Rectal smooth muscle tissue (tissue), 1 donor: ENCODE measurements around the gene WNT5B.

ENCODE experiments used
- H3K27ac ChIP-seq: one replicate; pipeline ENCODE4 v1.7.0; 2013; ENCODE audit warnings: low read depth, low read length, inconsistent platforms
- H3K27me3 ChIP-seq: one replicate; pipeline ENCODE4 v1.7.0; 2013; ENCODE audit warnings: low read length; ENCODE audit not compliant: control insufficient read depth, insufficient read depth
- H3K36me3 ChIP-seq: one replicate; pipeline ENCODE4 v1.7.0; 2013; ENCODE audit warnings: low read length; ENCODE audit not compliant: control insufficient read depth, insufficient read depth
- H3K4me1 ChIP-seq: one replicate; pipeline ENCODE4 v1.7.0; 2013; ENCODE audit warnings: low read length; ENCODE audit not compliant: control insufficient read depth, insufficient read depth
- H3K4me3 ChIP-seq: one replicate; pipeline ENCODE4 v1.7.0; 2013; ENCODE audit warnings: low read length
- H3K9ac ChIP-seq: one replicate; pipeline ENCODE4 v1.7.0; 2013; ENCODE audit warnings: low read length

WNT5B gene

GRCh38 chr12:1638203-1638602 lies 9.2 kb downstream of the WNT5B start:
- Histone ChIP-seq H3K4me3 (no peak overlapping the region), H3K36me3 (no peaks in the 10 kb centered on the region), H3K27ac (no peak overlapping the region), H3K4me1 (peaks cover 7% of the 10 kb centered on the region), H3K9ac (no peak overlapping the region), H3K27me3 (no peaks in the 10 kb centered on the region)

GRCh38 chr12:1639538-1639937 lies 10.5 kb downstream of the WNT5B start:
- Histone ChIP-seq H3K4me3 (no peak overlapping the region), H3K4me1 (peaks cover 12% of the 10 kb centered on the region), H3K27me3 (no peaks in the 10 kb centered on the region), H3K27ac (no peak overlapping the region), H3K36me3 (no peaks in the 10 kb centered on the region), H3K9ac (no peak overlapping the region)

- H3K27me3 ChIP-seq: no peaks in the 10 kb centered on the region
- H3K27ac ChIP-seq: no peak overlapping the region
- H3K9ac ChIP-seq: no peak overlapping the region
- no peak overlapping the region for H3K4me3 ChIP-seq
- peaks cover 13% of the 10 kb centered on the region for H3K4me1 ChIP-seq
- H3K36me3 ChIP-seq: no peaks in the 10 kb centered on the region
Measured at GRCh38 chr12:1640328-1641234, 11.6 kb downstream of the WNT5B start.

GRCh38 chr12:1642513-1642912 lies 13.5 kb downstream of the WNT5B start:
- no peak overlapping the region for H3K9ac ChIP-seq
- H3K27me3 ChIP-seq: no peaks in the 10 kb centered on the region
- H3K36me3 ChIP-seq: peaks cover 4% of the 10 kb centered on the region
- H3K4me3 ChIP-seq: no peak overlapping the region
- no peak overlapping the region for H3K27ac ChIP-seq
- H3K4me1 ChIP-seq: peaks cover 13% of the 10 kb centered on the region

GRCh38 chr12:1643043-1643442 lies 14.0 kb downstream of the WNT5B start:
- Histone ChIP-seq H3K27me3 (no peaks in the 10 kb centered on the region), H3K4me1 (peaks cover 13% of the 10 kb centered on the region), H3K4me3 (no peak overlapping the region), H3K9ac (no peak overlapping the region), H3K27ac (no peak overlapping the region), H3K36me3 (peaks cover 4% of the 10 kb centered on the region)

- H3K36me3 ChIP-seq: peaks cover 4% of the 10 kb centered on the region
- H3K27me3 ChIP-seq: no peaks in the 10 kb centered on the region
- H3K4me3 ChIP-seq: no peak overlapping the region
- H3K4me1 ChIP-seq: peaks cover 14% of the 10 kb centered on the region
- H3K27ac ChIP-seq: peak overlapping the region; percentile 30
- H3K9ac ChIP-seq: no peak overlapping the region
Measured at GRCh38 chr12:1643905-1644533, 15.0 kb downstream of the WNT5B start.

- no peaks in the 10 kb centered on the region for H3K27me3 ChIP-seq
- H3K36me3 ChIP-seq: peaks cover 4% of the 10 kb centered on the region
- H3K9ac ChIP-seq: no peak overlapping the region
- H3K4me1 ChIP-seq: peaks cover 20% of the 10 kb centered on the region
- no peak overlapping the region for H3K4me3 ChIP-seq
- H3K27ac ChIP-seq: peak overlapping the region; percentile 71
Measured at GRCh38 chr12:1644534-1645438, 15.8 kb downstream of the WNT5B start.

GRCh38 chr12:1645819-1646218 lies 16.8 kb downstream of the WNT5B start:
- Histone ChIP-seq H3K4me3 (no peak overlapping the region), H3K9ac (no peak overlapping the region), H3K4me1 (peaks cover 31% of the 10 kb centered on the region)

GRCh38 chr12:1646569-1647284 lies 17.7 kb downstream of the WNT5B start:
- Histone ChIP-seq H3K27ac (no peak overlapping the region), H3K27me3 (no peaks in the 10 kb centered on the region), H3K4me3 (no peak overlapping the region), H3K4me1 (peaks cover 38% of the 10 kb centered on the region), H3K9ac (no peak overlapping the region), H3K36me3 (peaks cover 4% of the 10 kb centered on the region)

More at GRCh38 chr12:1645819-1646218, 16.8 kb downstream of the WNT5B start:
- H3K36me3 ChIP-seq: peaks cover 4% of the 10 kb centered on the region
- H3K27ac ChIP-seq: peak overlapping the region; percentile 14
- no peaks in the 10 kb centered on the region for H3K27me3 ChIP-seq

GRCh38 chr12:1647285-1647669 lies 18.2 kb downstream of the WNT5B start:
- H3K4me3 ChIP-seq: no peak overlapping the region
- no peak overlapping the region for H3K9ac ChIP-seq
- peaks cover 4% of the 10 kb centered on the region for H3K36me3 ChIP-seq
- H3K27me3 ChIP-seq: no peaks in the 10 kb centered on the region
- peaks cover 38% of the 10 kb centered on the region for H3K4me1 ChIP-seq
- H3K27ac ChIP-seq: no peak overlapping the region

GRCh38 chr12:1650260-1650977 lies 21.4 kb downstream of the WNT5B start:
- H3K9ac ChIP-seq: no peak overlapping the region
- peaks cover 28% of the 10 kb centered on the region for H3K4me1 ChIP-seq

More at GRCh38 chr12:1650260-1650977, 21.4 kb downstream of the WNT5B start:
- H3K4me3 ChIP-seq: no peak overlapping the region
- peaks cover 4% of the 10 kb centered on the region for H3K36me3 ChIP-seq
- peak overlapping the region; percentile 75 for H3K27ac ChIP-seq
- no peaks in the 10 kb centered on the region for H3K27me3 ChIP-seq
